Measurements from ENCODE around the gene ADARB1.

The ADARB1 gene

GRCh38 chr21:45258466-45258865 lies 184.1 kb downstream of the ADARB1 start:
- no peak for DNase-seq

GRCh38 chr21:45259206-45259840 lies 184.9 kb downstream of the ADARB1 start:
- no peak for DNase-seq

GRCh38 chr21:45260191-45260825 lies 185.9 kb downstream of the ADARB1 start:
- no peak for DNase-seq

- no peak for DNase-seq
Observed at GRCh38 chr21:45261093-45261492, 186.7 kb downstream of the ADARB1 start.

GRCh38 chr21:45262041-45262581 lies 187.7 kb downstream of the ADARB1 start:
- DNase-seq: no peak

GRCh38 chr21:45262616-45263015 lies 188.2 kb downstream of the ADARB1 start:
- DNase-seq: no peak

GRCh38 chr21:45263534-45263933 lies 189.2 kb downstream of the ADARB1 start:
- no peak for DNase-seq

- no peak for DNase-seq
Observed at GRCh38 chr21:45264146-45264911, 189.9 kb downstream of the ADARB1 start.

GRCh38 chr21:45264912-45265515 lies 190.6 kb downstream of the ADARB1 start:
- no peak for DNase-seq

GRCh38 chr21:45265721-45266517 lies 191.5 kb downstream of the ADARB1 start:
- DNase-seq: no peak

- DNase-seq: peak; percentile 34 to 66
Observed at GRCh38 chr21:45266518-45267389, 192.4 kb downstream of the ADARB1 start.

- no peak for DNase-seq
Observed at GRCh38 chr21:45267390-45267760, 193.0 kb downstream of the ADARB1 start.

GRCh38 chr21:45269861-45270260 lies 195.5 kb downstream of the ADARB1 start:
- DNase-seq: no peak

- DNase-seq: no peak
Observed at GRCh38 chr21:45270306-45270821, 196.0 kb downstream of the ADARB1 start.

Data from AML-193 (cell line).